ENCODE data around the gene CDC14B. TPM values are rescaled to one million over a fixed set of nuclear protein-coding genes. Genes with fewer than 3 reads are reported as not detected.

The CDC14B gene
- total and polyA plus RNA-seq, 2 of the 4 experiments (the other 2 are of a cell fraction): 9.7 to 26.3 TPM

DNA sequence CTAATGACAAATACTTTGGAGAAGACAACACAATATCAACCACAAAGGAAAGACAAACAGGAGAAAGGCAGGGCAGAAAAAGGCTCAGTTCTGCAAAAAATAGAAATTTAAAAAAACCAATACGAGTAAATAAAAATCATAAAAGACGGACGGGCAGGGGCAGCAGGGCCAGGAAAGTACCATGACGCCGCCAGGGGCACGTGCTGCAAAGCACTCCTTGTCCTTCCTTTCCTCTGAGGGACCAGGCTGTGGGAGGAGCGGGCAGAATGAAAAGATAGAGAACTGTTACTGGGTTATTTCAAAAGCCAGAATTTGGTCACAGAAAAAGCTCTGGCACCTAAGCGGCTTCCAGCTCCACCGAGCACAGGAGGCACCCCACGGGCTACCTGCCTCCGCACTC, 115.7 kb downstream of the CDC14B start:
- Histone ChIP-seq H4K5ac (ENCODE audit: low read depth, low read length) (no peak overlapping the region), H4K20me1 (ENCODE audit: insufficient read depth, low read length) (no peaks in the 10 kb centered on the region), H3K4me1 (ENCODE audit: control insufficient read depth, insufficient read depth, low read length) (peaks cover 12% of the 10 kb centered on the region), H2AK9ac (replicated peaks; ENCODE audit: low read depth, low read length, poor library complexity) (no peak overlapping the region), H4K8ac (ENCODE audit: low read depth in 2 of 2, low read length in 2 of 2) (no peak overlapping the region), H3K4me3 (ENCODE audit: insufficient read depth, low read depth, low read length) (no peak overlapping the region), H3K9me1 (ENCODE audit: insufficient read depth, low read length) (peaks cover 8% of the 10 kb centered on the region; the same call in 1 of the 2 replicates), H3K27me3 (ENCODE audit: control insufficient read depth, insufficient read depth, low read length) (no peaks in the 10 kb centered on the region), H4K91ac (ENCODE audit: insufficient read depth, low read depth, low read length) (no peak overlapping the region), H2BK120ac (ENCODE audit: low read depth, low read length) (no peak overlapping the region), H3K79me1 (ENCODE audit: low read depth in 1 of 2, low read length in 2 of 2) (peaks cover 0 to 3% of the 10 kb centered on the region in 2 experiments; a peak in 1 of 4 replicates), H3K4ac (ENCODE audit: low read depth, low read length) (no peak overlapping the region), H3K27ac (ENCODE audit: insufficient read depth, low read length) (no peak overlapping the region), H3K9me3 (ENCODE audit: control insufficient read depth, insufficient read depth, low read length) (no peaks in the 10 kb centered on the region), H3K14ac (replicated peaks; ENCODE audit: low read depth, low read length) (no peak overlapping the region), H3K9ac (ENCODE audit: low read depth, low read length) (no peak overlapping the region), H3K36me3 (ENCODE audit: control insufficient read depth, insufficient read depth, low read length) (peaks cover 9% of the 10 kb centered on the region), H2AK5ac (ENCODE audit: low read depth, low read length) (no peak overlapping the region), H2AFZ (replicated peaks; ENCODE audit: low read length, poor library complexity) (no peak overlapping the region), H2BK15ac (ENCODE audit: low read depth, low read length) (no peak overlapping the region), H3K23ac (ENCODE audit: low read depth, low read length) (no peak overlapping the region), H2BK20ac (ENCODE audit: low read depth, low read length) (no peak overlapping the region), H3K56ac (ENCODE audit: extremely low read depth, insufficient read depth, low read length) (no peak overlapping the region), H3K18ac (ENCODE audit: low read depth, low read length) (no peak overlapping the region), H3K4me2 (ENCODE audit: low read depth, low read length) (no peak overlapping the region), H2BK5ac (ENCODE audit: low read depth, low read length, poor library complexity, severe bottlenecking) (no peak overlapping the region)
- DNase-seq: no peak
- intact Hi-C loops (cut with micrococcal nuclease): no loop called here
- no TSS peak for BruUV-seq (replicated peaks)
- ATAC-seq (ENCODE audit: low read depth): no peak
- in situ Hi-C loops (cut with MboI; ENCODE audit: low sequenced_read_pairs): no loop called here
- POLR2A ChIA-PET (ENCODE audit: unreplicated experiment): no interaction called here
- dilution Hi-C loops (cut with HindIII; ENCODE audit: low sequenced_read_pairs, unreplicated experiment): no loop called here
- TF ChIP-seq NFE2L2 (IDR thresholded peaks at IDR 0.05; ENCODE audit: low read depth, low read length): no peak
- TF ChIP-seq, protein P1, sequence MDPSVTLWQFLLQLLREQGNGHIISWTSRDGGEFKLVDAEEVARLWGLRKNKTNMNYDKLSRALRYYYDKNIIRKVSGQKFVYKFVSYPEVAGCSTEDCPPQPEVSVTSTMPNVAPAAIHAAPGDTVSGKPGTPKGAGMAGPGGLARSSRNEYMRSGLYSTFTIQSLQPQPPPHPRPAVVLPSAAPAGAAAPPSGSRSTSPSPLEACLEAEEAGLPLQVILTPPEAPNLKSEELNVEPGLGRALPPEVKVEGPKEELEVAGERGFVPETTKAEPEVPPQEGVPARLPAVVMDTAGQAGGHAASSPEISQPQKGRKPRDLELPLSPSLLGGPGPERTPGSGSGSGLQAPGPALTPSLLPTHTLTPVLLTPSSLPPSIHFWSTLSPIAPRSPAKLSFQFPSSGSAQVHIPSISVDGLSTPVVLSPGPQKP (IDR thresholded peaks at IDR 0.05; ENCODE audit: borderline replicate concordance, low read depth, low read length): no peak
- no peak for TF ChIP-seq CEBPB (IDR thresholded peaks at IDR 0.05; ENCODE audit: low read depth, low read length)
- no peak for TF ChIP-seq RFX5 (IDR thresholded peaks at IDR 0.05; ENCODE audit: low read depth, low read length)
- TF ChIP-seq MAZ (IDR thresholded peaks at IDR 0.05; ENCODE audit: borderline replicate concordance, low read depth, low read length): no peak
- TF ChIP-seq SMC3 (IDR thresholded peaks at IDR 0.05; ENCODE audit: low read depth, low read length): no peak
- TF ChIP-seq MXI1 (IDR thresholded peaks at IDR 0.05; ENCODE audit: borderline replicate concordance, low read depth, low read length): no peak
- TF ChIP-seq BHLHE40 (IDR thresholded peaks at IDR 0.05; ENCODE audit: low read depth, low read length): no peak
- no peak for TF ChIP-seq FOS (IDR thresholded peaks at IDR 0.05; ENCODE audit: low read depth, low read length)
- TF ChIP-seq, protein P2, sequence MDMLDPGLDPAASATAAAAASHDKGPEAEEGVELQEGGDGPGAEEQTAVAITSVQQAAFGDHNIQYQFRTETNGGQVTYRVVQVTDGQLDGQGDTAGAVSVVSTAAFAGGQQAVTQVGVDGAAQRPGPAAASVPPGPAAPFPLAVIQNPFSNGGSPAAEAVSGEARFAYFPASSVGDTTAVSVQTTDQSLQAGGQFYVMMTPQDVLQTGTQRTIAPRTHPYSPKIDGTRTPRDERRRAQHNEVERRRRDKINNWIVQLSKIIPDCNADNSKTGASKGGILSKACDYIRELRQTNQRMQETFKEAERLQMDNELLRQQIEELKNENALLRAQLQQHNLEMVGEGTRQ (IDR thresholded peaks at IDR 0.05; ENCODE audit: low read depth, low read length): no peak
- no peak for TF ChIP-seq RCOR1 (IDR thresholded peaks at IDR 0.05; ENCODE audit: insufficient replicate concordance, low read length)
- TF ChIP-seq CHD1 (IDR thresholded peaks at IDR 0.05; ENCODE audit: low read depth, low read length): no peak
- TF ChIP-seq RAD21 (IDR thresholded peaks at IDR 0.05; ENCODE audit: low read length): no peak
- TF ChIP-seq POLR2A (IDR thresholded peaks at IDR 0.05; ENCODE audit: low read depth, low read length): no peak
- TF ChIP-seq MAFK (IDR thresholded peaks at IDR 0.05; ENCODE audit: low read depth, low read length): no peak
- 96% methylated on average over 9 of the region's 11 CpGs; no CpG with 5 or more reads in 1 of the 2 experiments for WGBS, 2 experiments (ENCODE audit: extremely low coverage in 2 of 2, insufficient read length in 1 of 2)
- CTCF ChIA-PET: no interaction called here

Data from IMR-90 (cell line).